KBM-7 (cell line): ENCODE measurements around the gene PSMG4.

ENCODE experiments used
- DNase-seq: peaks from one replicate; pipeline ENCODE4 v3.0.0-alpha.2; 2015
- in situ Hi-C: fragments of 300-500 bp; cut with MboI; formaldehyde crosslinking; loops from 2 replicates; pipeline ENCODE4 v1.14.3; 2020; ENCODE audit warnings: low sequenced_read_pairs, low pct_unique_long_range_greater_than_20kb, mixed read lengths

The PSMG4 gene, protein sequence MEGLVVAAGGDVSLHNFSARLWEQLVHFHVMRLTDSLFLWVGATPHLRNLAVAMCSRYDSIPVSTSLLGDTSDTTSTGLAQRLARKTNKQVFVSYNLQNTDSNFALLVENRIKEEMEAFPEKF

DNA sequence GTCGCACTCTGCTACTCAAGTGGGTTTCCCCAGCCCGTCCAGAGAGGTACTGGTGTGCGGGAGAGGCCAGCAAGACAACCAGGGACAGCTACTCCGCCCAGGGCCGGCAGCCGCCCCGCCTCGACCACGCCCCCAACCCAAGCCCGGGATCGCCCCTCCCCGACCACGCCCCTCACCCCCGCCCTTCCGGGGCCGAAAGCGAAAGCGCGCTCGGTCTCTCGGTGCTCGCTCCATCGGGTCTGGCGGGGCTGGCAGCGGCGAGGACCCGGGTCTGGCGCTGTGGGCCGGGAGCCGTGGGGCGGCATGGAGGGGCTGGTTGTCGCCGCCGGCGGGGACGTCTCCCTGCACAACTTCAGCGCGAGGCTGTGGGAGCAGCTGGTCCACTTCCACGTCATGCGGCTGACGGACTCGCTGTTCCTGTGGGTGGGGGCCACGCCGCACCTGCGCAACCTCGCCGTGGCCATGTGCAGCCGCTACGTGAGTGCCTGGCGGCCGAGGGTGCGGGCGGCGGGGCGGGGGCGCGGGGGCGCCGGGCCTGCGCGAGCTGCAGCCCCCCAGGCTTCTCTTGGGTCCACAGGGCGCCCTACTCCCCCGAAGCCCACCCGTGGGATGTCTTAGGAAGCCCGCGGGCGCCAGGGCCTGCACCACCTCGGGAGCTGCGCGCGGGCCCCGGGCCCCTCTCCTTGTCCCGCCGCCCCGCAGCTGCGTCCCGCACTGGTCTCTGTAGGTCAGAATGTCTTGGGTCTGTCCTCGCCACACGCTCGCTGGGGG, at the start of gene PSMG4:
Gene PSMG4, plus strand, starts transcription at position 228 of the 771 bp plus-strand sequence. Its CDS starts 76 bp downstream, at position 304.
- in situ Hi-C loops, result loop anchor here (10.0 kb wide), 1 partner anchor 134 kb away; no protein-coding TSS in a partner anchor

DNA sequence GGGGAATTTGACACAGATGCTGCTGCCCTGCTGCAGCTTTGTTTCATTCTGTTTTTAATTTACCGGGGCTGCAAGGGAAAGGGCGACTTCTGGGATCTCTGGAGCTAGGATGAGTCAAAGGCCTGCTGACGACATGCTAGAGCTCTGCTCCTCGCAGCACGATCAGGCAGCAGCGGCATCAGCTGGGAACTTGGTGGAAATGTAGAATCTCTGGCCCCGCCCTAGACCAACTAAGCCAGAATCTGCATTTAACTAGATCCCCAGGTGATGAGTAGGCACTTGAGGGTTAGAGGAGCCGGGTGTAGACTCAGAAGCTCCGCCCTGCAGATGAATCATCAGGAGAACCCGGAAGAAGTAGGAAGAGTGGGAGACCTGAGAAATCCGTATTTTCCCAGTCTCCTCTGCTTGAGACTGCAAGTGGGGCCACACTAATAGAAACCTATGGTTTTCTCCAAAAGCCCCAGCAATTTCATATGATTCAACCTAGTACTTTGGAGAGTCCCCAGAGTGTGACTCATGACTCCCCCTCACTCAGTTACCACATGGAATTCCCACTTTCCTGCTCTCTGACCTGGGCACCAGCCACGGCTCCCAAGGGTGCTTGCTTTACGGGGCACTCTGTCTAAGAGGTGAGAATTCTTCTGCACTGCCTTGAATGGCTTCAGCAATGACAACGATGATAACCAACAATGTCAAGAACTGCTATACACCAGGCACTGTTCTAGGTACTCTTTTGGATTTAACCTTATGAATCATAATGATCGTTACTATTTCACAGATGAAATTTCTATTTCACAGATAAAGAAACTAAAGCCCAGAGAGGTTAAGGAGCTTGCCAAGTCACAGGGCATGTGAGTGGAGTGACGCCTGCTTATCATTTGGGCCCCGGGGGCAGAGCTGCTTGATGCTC, 49.4 kb upstream of the PSMG4 start:
- in situ Hi-C loops, result no loop called here
- DNase-seq, result no peak

More for the DNA sequence above, at the start of gene PSMG4:
- DNase-seq, result peak; percentile 77

DNA sequence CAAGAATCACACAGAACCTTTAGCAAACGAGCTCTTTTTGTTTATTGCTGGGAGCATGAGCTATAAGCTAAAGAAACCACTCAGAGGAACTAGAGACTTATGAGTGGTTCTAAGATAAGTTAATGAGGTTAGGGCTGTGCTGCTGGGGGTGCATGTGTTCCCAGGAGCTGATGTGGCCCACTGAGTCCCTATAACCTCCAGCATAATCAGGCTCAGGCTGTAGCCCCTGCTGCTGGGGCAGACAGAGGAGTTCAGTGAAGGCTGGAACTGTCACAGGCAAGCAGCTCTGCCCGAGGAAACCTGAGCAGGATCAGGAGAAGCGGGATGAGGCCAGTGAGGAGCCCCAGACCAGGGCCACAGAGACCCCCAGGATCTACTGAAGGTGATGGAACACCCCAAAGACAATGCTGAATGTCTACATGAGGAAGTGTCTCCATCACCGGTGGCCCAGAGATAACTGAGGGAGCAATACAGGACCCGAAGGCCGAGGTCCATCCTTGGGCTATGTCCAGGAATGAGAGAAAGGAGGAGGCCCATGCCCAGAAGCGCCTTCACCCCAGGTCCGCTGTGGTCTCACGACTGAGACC, 48.6 kb upstream of the PSMG4 start:
- DNase-seq, result no peak

DNA sequence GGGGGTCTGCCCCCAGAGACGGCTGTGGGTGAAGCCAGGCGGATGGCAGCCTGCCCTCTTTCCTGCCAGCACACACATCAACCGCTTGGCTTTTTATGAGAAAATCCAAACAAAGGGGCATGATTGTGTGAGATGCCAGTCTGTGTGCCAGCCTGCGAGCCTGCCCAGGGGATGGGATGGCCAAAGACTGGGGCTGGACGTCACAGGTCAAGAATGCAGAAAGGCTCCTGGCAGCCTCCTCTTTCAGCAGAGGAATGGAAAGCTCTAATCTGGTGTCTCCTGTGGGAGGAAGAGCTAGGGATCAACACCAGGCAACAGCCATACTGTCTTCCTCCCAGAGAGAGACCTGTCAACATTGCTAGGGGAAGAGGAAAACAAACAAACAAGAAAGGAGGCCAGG, 47.1 kb upstream of the PSMG4 start:
- no peak for DNase-seq
- in situ Hi-C loops, result no loop called here

More for the DNA sequence above, 48.6 kb upstream of the PSMG4 start:
- in situ Hi-C loops, result no loop called here

DNA sequence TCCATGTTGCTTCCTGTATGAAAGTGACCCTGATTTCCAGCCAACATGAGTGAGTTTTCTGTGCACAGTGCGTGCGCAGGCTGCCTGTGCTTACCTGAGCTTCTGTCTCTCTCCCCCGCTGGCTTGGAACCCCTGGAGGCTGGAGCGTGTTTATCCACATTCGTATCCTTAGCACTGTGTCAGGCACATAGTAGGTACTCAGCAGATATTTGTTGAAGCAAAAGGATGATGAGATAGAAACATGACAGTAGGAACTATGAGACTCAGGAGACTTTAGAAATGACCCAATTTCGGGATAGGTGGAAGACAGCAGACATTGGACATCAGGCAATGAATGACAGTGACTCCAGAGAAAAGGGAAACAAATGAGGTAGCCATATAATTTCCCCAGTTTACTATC, 46.5 kb upstream of the PSMG4 start:
- in situ Hi-C loops, result no loop called here
- DNase-seq, result no peak

DNA sequence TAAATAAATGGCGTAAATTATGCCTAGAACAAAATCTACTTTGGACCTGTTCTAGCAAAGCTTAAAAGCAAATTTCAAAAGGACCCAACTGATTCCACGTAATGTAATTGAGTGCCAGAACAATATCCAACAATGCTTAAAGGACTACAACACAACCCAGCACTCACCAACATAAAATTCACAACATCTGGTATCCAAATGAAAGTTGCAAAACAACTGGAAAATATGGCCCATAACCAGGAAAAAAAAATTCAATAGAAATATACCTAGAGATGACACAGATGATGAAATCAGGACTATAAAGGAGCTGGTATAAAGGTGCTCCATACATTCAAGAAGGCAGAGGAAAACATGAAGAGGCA, 45.4 kb upstream of the PSMG4 start:
- no peak for DNase-seq
- in situ Hi-C loops, result no loop called here

DNA sequence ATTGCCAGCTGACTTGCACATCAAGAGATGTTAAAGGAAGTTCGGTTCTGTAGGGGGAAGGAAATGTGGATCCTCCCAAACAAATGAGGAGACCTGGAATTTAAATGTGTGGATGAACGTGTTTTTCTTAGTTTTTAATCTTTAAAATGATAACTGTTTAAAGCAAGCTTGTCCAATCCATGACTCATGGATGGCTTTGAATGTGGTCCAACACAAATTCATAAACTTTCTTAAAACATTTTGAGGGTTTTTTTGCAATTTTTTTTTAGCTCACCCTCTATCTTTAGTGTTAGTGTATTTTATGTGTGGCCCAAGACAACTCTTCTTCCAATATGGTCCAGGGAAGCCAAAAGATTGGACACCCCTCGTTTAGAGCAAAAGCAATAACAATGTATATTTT, 43.8 kb upstream of the PSMG4 start:
- no peak for DNase-seq
- in situ Hi-C loops, result no loop called here

DNA sequence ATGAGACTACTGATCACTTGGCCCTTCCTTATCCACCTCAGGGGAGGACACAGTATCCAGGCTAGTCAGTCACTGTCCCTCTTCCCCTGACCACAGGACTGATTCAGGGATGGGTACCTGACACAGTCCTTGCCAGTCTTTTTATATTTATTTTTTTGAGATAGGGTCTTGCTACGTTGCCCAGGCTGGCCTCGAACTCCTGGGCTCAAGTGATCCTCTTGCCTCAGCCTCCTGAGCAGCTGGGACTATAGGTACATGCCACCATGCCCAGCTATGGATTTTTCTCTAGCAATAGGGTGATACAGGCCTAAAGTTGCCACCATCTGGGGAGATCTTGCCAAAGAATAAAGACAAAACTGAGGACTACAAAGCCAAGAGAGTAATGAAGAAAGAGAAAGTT, 41.5 kb upstream of the PSMG4 start:
- in situ Hi-C loops, result no loop called here
- DNase-seq, result no peak

DNA sequence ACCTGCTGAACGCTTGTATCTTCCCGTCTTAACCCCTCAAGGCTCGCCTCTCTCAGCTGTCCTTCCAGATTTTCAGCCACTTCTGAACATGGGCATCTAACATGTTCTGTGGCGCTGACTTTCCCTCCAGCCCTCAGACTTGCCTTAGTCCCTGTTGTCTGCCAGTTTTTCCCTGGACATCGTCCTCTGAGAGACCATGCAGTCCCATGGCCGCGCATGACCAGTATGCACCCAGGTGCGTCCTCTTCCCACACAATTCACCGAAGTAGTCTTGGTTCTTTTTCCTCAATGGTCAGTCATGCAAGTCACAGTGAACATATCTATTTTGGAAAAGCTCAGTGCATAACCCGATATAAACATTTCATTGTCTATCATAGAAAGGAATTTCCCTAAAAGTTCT, 40.5 kb upstream of the PSMG4 start:
- in situ Hi-C loops, result no loop called here
- no peak for DNase-seq

DNA sequence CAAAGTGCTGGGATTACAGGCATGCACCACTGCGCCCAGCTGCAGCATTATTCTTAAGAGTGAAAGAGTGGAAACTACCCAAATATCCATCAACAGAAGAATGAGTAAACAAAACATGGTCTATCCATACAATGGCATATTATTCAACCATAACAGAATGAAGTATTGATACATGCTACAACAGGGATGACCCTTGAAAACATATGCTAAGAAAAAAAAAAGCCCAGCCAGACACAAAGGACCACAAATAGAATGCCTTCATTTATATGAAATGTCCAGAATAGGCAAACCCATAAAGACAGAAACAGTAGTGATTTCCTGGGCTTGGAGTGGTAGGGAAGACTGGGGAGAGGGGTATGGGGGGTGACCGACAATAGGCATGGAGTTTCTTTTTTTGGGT, 38.4 kb upstream of the PSMG4 start:
- in situ Hi-C loops, result no loop called here
- DNase-seq, result no peak

DNA sequence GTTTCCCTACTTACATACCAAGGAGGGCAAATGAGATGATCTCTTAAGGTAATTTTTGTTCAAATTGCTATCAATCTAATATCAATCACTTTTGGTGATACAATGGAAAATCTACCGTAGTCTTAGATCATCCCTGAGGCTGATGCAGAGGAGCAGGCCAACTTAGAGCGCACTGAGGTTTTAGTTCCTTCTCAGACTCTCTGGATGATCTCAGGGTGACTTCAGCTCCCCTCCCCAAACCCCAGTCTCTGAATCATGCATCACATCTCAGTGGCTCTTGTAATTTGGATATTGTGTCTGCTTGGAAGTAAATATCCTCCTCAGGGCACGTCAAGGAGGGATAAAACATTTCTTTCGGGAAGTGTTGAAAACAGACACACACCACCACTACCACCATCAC, 37.2 kb upstream of the PSMG4 start:
- in situ Hi-C loops, result no loop called here

DNA sequence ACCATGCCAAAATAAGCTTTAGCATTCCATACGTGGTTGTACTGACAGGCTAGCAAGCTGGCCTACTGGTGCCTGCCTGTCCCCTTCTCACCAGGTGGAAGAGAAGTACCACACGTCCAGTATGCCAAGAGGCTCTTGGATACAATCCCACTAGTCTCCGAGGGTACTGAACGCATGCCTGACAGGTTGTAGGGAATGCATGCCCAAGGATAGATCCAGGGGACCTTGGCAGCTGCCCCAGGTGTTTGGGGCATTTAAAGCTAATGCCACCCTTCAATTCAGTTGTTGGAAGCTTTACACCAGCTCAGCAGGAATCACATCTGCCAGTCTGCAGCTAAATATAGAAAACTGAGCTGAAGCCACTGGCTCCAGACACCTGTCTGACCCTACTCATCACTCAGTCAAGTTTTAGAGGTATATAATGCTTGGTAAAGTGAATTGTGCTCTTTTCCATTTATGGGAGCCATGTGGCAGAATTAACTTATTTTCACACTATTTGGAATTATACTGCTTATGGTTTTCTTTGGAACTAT, 36.2 kb upstream of the PSMG4 start:
- no peak for DNase-seq
- in situ Hi-C loops, result no loop called here

More for the DNA sequence above, 37.2 kb upstream of the PSMG4 start:
- DNase-seq, result no peak

DNA sequence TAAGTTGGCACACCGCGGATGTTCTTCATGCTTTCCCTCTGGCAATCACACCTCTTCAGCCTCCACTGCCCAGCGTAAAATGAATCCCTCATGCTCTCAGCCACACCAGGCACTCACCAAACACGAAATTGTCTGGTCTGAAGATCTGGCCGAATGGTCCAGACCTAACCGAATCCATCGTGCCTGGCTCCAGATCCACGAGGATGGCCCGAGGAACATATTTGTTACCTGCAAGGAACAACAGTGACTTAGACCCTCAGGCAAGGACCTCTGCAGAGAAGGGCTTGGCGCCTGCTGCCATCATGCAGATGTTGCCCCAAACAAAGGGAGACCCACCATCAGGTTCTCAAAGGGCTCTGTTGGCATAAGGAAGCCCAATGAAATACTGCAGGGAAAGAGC, 32.7 kb upstream of the PSMG4 start:
- in situ Hi-C loops, result no loop called here

DNA sequence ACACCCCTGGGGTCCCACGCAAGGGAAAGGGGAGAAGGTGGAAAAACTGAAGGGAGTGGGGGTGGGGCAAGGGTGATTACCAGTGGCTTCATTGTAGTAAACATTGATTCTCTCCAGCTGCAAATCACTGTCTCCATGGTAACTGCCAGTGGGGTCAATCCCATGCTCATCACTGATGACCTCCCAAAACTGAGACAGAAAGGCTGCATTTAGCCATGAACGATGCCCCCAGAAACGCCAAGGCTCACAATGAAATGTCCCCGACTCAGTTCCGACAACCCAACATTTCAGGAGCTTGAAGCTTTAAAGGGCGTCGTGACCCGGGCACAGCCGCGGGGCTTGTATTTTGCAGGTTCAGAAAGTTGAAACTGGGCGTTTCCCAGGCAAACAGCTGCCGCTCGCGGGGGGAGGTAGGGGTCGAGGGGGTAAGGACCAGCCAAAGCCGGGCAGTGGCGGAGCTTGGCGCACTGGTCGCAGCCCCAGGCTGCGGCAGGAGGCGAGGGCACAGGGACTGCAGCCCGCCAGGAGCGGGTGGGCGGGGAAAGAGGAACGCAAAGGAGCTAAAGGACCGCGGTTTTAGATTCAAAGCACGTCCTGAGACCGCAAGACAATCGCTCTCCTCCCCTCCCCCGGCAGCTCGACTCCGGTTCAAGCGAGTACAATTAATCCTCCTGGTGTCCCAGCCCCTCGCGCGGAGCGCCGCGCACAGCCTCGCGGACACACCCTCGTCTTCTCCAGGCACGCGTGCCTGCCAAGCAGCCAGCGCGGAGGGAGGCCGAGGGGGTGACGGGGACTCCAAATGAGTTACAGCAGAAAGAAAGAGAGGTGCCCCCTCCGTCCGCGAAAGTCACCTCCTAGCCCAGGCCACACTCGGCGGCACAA, 32.0 kb upstream of the PSMG4 start:
- DNase-seq, result peak; percentile 56
- in situ Hi-C loops, result no loop called here

More for the DNA sequence above, 32.7 kb upstream of the PSMG4 start:
- no peak for DNase-seq

DNA sequence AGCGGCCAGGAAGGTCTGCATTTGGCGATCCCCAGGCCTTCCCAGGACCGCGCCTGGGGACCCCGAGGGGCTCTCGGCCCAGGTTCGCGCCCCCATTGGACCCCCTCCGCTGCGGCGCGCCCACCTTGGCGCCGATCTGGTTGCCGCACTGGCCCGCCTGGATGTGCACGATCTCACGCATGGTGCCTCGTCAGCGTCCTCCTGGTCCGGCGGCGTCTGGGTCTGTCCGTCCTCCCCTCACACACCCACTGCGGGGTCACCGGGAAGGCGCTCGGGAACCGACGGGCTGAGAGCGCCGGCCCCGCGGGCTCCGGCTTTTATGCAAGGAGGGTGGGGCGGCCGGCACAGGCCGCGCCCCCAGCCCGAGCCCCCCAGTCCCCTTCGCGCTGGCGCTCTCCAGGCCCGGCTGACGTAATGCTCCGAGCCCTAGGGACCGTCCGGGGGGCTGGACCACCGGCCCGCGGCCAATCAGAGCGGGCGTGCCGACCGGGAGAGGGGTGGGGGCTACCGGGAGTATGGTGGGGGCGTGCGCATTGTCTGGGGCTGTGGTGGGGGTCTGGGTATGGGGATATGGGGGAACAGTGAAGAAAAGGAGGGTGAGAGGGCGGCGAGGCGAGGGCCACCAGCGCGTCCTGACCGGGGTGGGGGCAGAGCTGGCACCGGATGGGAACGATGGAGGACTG, 31.2 kb upstream of the PSMG4 start, which contains the start of gene TUBB2B:
Gene TUBB2B, minus strand, starts transcription at position 291 of the 683 bp plus-strand sequence. Its CDS starts 110 bp downstream, at position 181.
- in situ Hi-C loops, result no loop called here
- no peak for DNase-seq

DNA sequence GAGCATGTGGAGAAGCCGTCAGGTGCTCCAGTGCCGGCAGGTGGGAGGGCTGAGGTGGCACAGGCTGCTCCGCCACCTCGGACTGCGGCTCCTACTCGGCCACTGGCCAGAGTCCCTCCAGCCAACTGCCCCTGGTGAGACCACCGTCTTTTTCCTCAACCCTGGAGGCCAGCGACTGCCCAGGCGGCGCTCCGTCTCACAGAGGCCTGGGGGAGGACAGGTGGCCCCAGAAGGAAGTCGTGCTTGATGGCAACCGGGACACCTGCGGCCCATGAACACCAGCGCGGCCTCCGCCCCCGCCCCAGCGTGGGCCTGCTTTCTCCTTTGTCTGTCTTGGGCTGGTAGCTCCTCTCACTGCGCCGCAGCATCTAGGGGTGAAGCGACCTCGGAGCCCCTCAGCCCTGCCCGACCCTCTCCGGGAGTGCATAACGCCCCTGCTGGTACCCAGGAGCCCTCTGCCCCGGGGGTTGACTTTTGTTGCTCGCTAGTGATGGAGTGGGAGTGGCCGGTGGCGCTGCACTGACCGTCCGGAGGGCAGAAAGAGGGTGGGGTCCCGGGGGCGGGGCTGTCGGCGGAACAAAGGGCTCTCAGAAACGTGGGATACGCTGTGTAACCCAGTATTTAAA, 30.6 kb upstream of the PSMG4 start:
- in situ Hi-C loops, result no loop called here
- DNase-seq, result no peak

DNA sequence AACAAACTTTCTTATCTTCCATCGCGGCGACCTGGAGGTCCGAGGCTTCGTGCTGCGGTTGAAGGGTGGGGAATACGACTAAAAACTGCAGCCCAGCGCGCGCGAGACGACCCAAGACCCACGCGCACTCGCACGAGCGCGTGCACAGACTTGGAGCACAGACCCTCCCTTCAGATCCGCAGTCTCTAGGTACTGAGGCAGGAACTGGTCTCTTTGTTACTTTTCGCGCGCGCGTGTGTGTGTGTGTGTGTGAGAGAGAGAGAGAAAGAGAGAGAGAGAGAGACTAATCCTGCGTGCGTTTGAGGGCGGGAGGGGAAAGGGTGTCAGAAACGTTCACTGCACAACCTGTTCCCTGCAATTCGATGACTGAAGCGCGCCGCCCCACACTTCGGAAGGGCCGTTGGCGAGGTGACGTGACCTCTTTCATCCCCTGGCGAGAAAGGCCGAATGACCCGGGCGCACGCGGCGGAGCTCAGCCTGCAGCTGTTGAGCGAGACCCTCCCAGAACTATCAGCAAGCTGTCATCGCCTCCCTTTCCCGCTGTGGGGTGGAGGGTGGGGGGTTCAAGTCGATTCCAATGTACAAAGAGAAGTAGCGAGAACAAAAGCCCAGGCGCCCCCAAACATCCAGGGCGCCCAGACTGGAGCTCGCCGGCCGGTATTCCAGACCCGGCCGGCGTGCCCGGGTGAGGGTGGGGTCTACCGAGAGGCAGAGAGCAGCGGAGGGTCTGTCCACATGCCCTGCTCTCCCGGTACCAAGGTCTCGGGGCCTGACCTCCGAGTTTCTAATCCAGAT, 29.8 kb upstream of the PSMG4 start:
- no peak for DNase-seq
- in situ Hi-C loops, result no loop called here
